Esophagus squamous epithelium (tissue), 4 donors: ENCODE measurements around the gene BOLA2B.

Source experiments
- CTCF ChIP-seq, 6 experiments: fragments of 450-650 bp in 4 of 6; fragments of 200-600 bp in 2 of 6; sonication (generic) in 2 of 6; IDR thresholded peaks; one replicate each; pipeline ENCODE4 v1.5.1; 2016 to 2019; ENCODE audit warnings: antibody characterized with exemption in 6 of 6, mild to moderate bottlenecking in 4 of 6, moderate library complexity in 4 of 6
- POLR2A ChIP-seq, 4 donors: fragments of 450-650 bp; IDR thresholded peaks; one replicate each; pipeline ENCODE4 v1.6.1; 2017; ENCODE audit warnings: antibody characterized with exemption in 4 of 4, mild to moderate bottlenecking in 4 of 4, moderate library complexity in 3 of 4

- no peak for TF ChIP-seq CTCF (IDR thresholded peaks at IDR 0.05)
- TF ChIP-seq POLR2A (IDR thresholded peaks at IDR 0.05), result no peak
These were observed 47.8 kb downstream of the BOLA2B start for GRCh38 chr16:30145657-30146056.
